Activated CD8-positive, alpha-beta memory T cell treated with anti-CD3 and anti-CD28 coated beads, Interleukin-2, amount 50 U/mL, for 4 hours (primary cell): ENCODE measurements around the gene RASA4B.

Experiments
- DNase-seq: peaks from one replicate; pipeline ENCODE4 v3.0.0-alpha.2; 2020

Gene RASA4B

DNA sequence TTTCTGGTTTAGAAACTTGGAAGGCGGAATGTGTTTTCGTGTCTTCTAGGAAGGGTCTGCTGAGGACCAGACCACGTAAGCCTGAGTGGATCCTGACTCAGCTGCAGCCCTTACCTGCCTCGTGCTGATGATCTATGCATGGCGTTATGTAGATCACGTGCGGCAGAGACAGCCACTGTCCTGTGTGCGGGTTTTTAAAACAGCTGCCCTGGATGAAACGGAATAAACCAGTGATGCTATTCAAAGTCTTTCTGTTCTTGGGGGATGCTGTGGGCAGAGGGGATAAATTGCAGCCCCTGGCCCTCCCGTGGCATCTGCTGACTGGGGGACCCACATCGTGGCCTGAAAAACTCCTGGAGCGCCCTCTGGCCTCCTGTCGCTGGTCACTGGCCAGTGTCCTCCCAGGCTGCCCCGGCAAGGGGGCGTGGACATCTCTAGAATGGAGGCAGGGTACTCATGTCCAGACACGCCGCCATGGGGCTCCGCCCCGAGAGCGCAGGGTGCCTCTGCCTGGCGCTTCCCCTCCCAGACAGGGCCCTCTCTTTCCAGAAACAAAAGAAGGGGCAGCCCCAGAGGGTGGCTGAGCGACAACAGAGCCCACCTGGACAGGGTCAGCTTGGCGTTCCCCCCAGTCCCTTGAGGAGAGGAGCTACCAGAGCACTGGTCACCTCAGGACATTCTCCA lies 66.1 kb downstream of the RASA4B start:
- no peak for DNase-seq

DNA sequence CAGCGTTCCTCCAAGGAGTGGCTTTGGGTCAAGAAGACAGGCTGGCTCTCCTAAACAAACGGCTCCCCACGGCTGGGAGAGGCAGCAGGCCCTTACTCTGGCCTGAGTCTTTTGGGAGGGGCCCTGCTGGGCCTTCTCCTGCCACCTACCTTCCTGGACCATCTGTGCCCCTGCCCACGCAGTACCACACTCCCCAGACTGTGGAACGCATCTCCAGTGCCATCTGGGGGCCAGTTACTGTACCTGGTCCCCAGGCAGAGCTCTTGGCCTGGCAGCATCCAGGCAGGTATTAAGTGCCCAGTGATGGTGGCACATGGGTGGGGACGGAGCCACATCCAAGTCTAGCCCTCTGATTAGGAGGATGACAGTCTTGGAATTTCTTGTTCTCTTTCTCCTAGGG lies 67.3 kb downstream of the RASA4B start:
- DNase-seq = peak; percentile 65

DNA sequence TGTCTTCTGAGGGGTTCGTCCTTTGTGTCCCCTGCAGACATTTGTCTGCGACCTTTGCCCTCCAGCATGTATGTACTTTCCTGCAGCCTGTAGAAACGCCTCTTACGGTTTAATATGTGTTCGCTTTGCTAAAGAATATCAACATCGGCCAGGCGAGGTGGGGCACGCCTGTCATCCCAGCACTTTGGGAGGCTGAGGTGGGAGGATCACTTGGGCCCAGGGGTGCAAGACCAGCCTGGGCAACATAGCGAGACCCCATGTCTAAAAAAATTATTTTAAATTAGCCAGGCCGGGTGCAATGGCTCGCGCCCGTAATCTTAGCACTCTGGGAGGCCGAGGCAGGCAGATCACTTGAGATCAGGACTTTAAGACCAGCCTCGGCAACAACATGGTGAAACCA lies 68.4 kb downstream of the RASA4B start:
- no peak for DNase-seq

DNA sequence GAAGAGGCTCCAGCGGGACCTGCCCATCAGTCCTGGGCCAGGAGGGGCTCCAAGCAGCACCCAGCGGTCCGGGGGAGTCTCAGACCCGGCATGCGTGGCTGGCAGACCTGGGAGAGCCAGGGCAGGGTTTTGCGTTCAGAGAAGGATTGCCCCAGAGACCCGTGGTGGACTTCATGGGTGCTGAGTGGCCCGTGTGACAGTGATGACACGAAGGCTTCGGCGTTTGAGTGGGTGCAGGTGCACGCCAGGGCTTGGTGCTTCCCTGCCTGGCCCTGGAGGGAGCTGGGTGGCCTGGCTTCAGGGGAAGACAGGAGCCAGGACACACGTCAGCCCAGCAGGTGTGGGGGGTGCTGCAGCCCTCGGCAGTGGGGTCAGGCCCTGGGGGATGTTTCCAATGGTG lies 70.3 kb downstream of the RASA4B start:
- DNase-seq = no peak

DNA sequence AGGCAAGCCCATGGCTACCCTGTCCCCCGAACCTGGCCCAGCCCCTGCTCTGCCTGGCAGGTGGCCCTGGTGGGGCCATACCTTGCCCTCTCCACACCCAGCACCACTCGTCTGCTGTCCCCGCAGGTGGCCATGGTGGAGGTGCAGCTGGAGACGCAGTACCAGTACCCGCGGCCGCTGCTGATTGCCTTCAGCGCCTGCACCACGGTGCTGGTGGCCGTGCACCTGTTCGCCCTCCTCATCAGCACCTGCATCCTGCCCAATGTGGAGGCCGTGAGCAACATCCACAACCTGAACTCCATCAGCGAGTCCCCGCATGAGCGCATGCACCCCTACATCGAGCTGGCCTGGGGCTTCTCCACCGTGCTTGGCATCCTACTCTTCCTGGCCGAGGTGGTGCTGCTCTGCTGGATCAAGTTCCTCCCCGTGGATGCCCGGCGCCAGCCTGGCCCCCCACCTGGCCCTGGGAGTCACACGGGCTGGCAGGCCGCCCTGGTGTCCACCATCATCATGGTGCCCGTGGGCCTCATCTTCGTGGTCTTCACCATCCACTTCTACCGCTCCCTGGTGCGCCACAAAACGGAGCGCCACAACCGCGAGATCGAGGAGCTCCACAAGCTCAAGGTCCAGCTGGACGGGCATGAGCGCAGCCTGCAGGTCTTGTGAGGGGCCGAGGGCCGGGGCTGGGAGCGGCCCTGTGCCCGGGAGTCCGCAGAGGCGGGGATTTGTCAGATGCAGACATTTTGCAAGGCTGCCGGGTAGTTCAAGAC lies 71.0 kb downstream of the RASA4B start:
- no peak for DNase-seq

DNA sequence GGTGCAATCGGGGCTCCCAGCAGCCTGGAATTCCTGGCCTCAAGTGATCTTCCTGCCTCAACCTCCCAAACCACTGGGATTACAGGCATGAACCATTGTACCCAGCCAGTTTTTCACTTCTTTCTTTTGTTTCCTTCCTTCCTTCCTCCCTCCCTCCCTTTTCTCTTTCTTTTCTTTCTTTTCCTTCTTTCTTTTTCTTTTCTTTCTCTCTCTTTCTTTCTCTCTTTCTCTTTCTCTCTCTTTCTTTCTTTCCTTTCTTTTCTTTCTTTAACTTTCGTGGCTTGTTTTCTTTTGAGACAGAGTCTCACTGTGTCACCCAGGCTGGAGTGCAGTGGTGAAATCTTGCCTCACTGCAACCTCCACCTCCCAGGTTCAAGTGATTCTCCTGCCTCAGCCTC lies 71.9 kb downstream of the RASA4B start:
- no peak for DNase-seq

DNA sequence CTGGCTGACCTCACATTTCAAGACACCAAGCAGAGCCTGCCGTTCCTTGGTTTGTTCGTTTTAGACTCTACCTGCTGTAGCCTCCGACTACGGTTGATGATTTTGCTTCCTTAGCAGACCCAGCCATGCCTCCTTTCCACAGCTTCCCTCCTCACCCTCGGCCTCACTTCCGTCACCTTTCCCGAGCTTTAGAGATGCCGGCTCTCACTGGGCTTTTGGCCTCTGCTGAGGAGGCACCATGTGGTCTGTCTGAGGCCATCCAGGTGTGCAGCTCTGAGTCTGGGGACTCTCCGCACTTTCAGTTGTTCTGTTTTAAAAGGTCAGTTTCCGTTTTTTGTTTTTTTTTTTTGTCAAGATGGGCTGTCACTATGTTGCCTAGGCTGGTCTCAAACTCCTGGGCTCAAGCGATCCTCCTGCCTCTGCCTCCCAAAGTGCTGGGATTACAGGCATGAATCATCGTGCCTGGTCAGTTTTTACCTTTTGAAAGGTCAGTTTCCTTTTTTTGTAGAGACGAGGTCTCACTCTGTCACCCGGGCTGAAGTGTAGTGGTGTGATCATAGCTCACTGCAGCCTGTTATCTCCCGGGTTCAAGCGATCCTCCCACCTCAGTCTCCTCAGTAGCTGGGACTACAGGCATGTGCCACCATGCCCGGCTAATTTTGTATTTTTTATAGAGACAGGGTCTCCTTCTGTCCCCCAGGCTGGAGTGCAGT lies 72.5 kb downstream of the RASA4B start:
- DNase-seq = no peak

DNA sequence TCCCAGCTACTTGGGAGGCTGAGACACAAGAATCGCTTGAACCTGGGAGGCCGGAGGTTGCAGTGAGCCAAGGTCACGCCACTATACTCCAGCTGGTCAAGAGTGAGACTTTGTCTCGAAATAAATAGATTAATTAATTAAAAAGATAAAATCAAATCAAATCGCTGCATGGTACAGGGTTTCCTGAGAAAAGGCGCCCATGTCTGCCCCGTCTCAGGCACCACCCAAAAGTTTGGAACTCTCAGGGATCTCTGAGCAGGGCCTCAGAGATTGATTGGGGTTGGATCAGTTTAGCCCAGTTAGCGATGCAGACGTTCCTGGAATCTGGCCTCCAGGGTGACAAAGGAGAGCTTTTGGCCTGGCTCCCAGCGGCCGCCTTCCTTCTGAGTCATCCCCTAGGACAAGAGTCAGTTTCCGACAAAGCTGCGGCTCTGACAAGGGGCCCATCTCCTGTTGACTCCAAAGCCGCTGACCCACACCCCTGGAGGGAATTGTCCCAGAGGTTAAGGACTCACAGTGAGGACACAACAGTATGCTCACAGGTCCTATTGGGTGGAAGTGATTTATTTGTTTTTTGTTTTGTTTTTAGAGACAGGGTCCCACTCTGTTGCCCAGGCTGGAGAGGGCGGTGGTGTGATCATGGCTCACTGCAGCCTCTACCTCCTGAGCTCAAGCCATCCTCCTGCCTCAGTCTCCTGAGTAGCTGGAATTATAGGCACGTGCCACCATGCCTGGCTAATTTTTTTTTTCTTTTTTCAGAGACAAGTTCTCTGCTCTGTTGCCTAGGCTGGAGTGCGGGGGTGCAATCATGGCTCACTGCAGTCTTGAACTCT lies 77.4 kb downstream of the RASA4B start:
- DNase-seq = no peak

DNA sequence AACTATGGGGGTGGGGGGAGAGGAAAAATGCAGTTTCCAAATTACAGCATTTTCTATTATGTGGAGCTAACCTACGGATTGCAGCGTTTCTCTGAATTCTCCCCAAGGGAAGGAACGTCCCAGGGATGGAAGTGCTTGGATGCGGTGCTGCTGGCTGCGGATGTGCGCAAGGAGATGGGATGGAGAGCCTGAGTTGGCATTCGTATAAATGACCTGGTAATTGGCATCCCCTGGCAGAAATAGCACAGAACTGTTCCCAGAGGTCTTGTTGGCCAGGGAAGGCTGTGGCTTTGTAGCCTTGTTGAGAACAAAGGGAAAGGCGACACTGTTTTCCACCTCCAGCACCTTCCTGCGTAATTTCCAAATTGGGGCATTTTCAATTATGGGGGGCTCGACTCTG lies 81.5 kb downstream of the RASA4B start:
- no peak for DNase-seq

DNA sequence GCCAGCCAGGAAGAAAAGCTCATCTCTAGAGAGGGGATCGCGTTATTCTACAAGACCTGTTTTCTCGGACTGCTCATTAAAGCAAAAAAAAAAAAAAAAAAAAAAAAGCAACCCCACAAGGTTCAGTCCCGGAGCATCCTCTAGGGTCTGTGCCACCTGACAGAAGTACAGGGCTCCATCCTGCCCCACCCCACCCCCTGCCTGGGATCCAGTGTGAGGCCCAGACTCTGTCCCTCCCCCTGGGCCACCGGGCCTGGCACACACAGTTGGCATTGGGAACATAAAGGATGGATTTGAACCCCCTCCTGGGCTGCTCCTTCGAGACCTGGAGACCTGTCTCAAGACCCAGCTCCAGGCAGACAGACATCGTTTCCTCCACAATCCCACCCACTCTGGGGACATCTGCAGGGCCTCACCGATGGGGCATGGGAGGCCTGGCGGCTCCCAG lies 83.5 kb downstream of the RASA4B start:
- peak; percentile 27 for DNase-seq

DNA sequence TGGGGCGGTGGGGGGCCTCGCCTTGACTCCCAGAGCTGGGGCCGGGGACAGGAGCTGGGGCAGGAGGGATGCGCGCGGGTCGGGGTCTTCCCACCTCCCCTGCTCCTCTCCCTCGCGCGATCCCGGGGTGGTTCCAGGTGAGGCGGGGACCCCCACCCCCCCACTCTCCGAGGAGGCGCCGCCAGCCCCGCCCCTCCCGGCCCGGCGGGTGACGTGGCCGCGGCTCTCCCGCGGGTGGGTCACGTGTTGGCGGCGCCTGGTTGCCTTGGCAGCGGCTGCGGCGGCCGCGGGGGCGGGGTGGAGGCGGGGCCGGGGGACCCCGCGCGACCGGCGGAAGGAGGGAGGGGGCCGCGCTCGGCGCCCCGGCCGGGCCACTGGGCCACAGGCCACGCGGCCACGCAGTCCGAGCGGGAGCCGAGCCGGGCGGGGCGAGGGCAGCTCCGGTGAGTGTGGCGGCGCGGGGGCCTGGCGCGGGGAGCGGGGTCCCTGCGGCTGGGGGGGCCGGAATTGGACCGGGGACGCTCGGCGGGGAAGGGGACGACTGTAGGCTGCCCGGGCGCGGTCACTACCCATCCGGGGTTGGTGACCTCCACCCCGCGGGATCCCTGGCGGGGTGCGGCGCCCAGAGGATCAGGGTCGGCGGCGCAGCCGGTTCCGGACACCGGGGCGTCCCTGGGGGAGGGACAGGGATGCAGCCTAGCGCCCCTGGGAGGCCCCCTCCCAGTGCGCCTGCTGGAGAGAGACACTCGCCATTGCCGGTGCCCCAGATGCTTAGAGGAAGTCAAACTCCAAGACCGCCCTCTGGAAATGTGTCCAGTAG lies 84.1 kb downstream of the RASA4B start, which contains the start of gene ORAI2:
Gene ORAI2 (plus strand): TSS at position 357 of the 820 bp plus-strand sequence. CDS start 5,382 bp downstream, outside the sequence.
- DNase-seq = peak; percentile 93
